GM19463 (cell line): ENCODE results near the gene MUC5B.

Source experiments
- ATAC-seq: cut with Tn5 transposase; IDR thresholded peaks from one replicate; pipeline ENCODE4 v1.9.1; 2021; ENCODE audit warnings: mild to moderate bottlenecking, moderate library complexity; ENCODE audit not compliant: unreplicated experiment

The MUC5B gene

DNA sequence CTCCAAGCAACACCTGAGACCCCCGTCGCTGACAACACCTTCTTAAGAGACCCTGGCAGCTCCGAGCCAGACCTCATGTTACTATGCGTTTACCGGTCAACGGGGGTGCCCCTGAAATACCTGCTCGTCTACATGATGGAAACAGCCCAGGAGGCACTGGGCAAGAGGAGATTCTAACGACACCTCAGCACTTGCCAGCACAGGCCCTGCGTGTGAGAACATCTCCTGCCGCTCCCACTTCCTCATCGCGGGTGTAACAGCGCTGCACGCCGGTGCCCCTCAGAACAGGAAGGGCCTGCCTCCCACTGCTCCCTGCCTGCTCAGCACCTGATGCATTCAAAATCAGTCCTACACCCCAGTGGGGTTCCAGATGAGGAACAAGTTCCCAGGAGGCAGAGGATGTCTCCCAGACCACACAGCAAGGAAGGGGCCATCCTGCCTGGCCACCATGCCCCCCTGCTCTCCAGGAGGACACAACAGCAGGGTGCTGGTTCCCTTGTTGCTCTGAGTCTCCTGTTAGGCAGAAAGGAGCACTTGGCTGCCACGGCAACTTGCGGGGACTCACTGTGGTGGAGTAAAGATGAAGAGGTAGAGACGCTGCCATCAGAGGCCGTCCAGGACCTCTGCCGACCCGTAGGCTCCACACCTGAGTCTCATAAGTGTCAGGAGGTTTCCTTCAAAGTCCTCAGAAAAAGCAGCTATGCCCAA, 84.5 kb downstream of the MUC5B start:
- ATAC-seq, result no peak

DNA sequence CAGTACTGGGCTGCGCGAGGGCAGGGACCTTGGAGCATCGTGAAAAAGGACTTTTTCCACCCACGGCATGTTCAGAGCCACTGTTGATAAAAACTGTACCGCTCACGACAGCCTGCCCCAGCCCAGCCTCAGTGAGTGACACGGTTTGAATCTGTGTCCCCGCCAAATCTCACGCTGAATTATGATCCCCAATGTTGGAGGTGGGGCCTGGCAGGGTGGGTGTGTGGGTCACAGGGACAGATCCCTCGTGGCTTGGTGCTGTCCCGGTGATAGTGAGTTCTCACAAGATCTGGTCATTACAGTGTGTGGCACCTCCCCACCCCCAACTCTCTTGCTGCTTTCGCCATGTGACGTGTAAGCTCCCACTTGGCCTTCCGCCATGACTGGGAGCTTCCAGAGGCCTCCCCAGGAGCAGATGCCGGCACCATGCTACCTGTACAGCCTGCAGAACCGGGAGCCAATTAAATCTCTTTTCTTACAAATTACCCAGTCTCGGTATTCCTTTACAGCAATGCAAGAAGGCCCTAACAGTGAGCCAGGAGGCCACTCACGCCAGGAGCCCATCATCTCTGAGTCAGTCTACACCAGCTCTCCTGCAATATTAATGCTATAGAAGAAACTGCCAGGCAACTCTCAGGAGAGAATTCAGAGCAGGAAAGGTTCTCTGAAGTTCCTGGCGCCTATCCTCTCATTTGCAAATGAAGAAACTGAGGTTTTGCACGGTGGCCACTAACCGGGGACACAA, 85.3 kb downstream of the MUC5B start:
- ATAC-seq, result no peak

DNA sequence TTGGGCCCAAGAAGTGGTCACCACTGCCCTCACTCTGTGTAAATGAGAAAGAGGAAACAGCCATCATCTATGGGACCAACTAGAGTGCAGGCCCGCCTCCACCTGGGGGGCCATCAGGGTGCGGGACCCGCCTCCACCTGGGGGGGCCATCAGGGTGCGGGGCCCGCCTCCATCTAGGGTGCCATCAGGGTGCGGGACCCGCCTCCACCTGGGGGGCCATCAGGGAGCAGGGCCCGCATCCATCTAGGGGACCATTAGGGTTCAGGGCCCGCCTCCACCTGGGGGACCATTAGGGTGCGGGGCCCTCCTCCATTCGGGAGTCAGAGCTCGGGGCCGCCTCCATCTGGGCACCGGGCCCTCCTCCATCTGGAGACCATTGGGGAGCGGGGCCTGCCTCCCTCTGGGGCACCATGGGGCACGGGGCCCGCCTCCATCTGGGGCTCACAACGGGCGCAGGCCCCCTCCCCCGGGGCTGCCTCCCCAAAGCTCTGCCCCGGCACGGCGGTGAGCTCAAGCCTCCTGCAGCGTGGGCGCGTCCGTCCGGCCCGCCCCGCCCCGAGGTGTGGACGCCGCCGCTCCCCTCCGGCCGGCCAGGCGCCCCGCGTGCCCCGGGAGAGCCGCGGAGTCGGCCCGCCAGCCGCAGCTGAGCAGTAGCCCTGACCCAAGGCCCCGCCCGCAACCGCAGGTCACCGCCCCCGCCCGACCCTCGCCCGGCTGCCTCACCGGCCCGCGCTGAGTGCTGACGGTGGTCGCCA, 86.1 kb downstream of the MUC5B start:
- peak; percentile 45 for ATAC-seq

DNA sequence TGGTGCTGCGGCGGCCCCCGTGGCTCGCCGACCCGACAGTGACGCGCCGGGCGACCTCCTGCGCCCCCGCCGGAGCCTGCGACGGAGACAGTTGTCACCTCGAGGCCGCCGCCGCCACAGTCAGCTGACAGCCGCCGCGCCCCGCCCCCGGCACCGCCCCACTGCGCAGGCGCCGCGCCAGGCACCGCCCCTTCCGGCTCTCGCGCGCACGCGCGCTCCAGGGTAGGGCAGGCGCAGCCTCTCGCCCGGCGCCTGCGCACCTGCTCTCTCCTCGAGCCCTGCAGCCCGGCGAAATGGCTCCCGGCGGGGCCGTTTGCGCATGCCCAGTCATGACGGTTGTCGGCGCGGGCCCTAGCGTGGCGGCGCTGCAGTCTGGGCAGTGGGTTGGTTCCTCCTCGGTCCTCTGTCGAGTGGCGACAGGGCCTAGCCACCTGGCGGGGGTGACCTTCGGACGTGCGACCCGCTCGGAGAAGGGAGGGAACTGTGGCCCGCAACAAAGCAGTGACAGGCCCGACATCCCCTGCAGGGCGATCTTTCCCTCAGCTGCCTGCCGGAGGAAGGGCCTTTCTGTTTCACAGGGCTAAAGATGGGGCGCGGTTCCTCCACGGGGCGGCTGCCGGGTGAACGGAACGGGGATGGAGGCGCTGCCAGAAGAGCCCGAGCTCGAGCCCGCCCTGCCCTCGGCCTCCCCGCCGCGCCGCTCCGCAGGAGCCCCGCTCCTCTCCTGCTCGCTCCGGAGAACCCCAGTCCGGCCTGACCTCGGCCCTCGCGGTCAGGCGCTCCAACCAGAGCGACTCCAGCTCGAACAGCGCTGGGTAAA, 86.8 kb downstream of the MUC5B start, which contains the start of gene TOLLIP:
Gene TOLLIP, minus strand, starts transcription at position 135 of the 820 bp plus-strand sequence. Its CDS starts 134 bp downstream, at position 1.
- ATAC-seq, result peak; percentile 77

DNA sequence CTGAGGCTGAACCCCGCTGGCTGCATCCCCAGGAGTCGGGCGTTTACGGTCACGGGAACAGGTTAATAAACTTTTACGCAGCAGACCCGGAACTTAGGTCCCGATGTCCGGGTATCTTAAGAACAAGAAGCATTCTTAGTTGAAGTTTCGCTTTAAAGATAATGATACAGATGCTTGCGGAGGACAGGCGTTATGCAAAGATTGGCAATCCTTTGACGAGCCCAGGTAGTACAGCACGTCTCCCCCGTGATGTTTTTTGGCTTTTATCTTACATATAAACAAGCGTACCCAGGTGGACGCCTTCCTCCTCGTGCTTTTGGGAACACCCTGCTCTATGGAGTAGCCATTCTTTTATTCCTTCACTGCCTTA, 87.4 kb downstream of the MUC5B start:
- no peak for ATAC-seq

DNA sequence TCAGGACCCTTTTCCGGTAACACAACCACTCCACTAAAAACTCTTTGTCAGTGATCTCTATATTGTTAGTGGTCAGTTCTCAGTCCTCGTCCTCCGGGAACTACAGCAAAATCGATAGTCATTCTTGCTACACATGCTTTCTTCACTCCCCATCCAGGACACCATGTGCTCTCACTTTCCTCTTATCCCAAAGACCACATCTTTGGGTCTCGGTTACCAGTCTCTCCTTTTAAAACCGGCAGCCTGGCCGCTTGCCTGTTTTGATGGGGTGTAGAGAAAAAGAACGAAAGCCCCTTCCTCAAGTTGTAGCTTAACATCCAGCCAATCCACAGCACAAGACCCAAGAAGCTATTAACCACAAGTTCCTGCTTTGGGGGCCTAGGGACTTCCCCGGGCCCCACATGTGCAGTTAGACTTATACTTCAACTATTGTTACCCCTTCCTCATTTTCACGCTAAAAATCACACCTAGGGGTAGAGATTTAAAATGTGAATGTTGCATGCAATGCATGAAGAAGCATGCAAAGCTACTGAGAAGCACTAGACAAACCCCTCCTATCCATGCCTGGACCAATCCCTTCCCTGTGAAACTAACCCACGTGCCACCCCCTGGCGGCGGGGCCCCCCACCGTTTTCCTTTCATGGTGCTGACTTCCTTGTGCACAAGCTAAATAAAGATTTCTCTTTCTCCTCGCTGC, 88.1 kb downstream of the MUC5B start:
- ATAC-seq, result no peak
